CD4-positive, alpha-beta T cell (primary cell): ENCODE data around the gene AMBRA1. TPM values are rescaled to one million over a fixed set of nuclear protein-coding genes. Genes with fewer than 3 reads are reported as not detected.

Experiments used
- ATAC-seq: fragments of 200-7000 bp; cut with Tn5 transposase; one replicate; pipeline ENCODE4 v1.10.0; 2022; ENCODE audit warnings: mild to moderate bottlenecking; ENCODE audit not compliant: poor library complexity
- CTCF ChIA-PET: fragments of 350-600 bp; sonication (Branson Sonifier 250); formaldehyde crosslinking; loops from one replicate; lab custom pipeline; 2021; ENCODE audit warnings: antibody characterized with exemption, inconsistent platforms; lab: Charles Lee
- POLR2A ChIA-PET: fragments of 350-600 bp; sonication (Branson Sonifier 250); formaldehyde crosslinking; loops from one replicate; lab custom pipeline; 2021; ENCODE audit warnings: antibody characterized with exemption, inconsistent platforms; lab: Charles Lee
- DNase-seq, 14 experiments: peaks; one replicate each; pipeline ENCODE4 v3.0.0-alpha.2; 2013 to 2020; ENCODE audit warnings: mixed read lengths in 2 of 14
- H3K27ac ChIP-seq, 2 donors: one replicate each; pipeline versions ENCODE4 v1.5.1 to v1.7.0; 2013; ENCODE audit warnings: low read length in 2 of 2, low read depth in 1 of 2, mild to moderate bottlenecking in 1 of 2
- H3K27me3 ChIP-seq, 2 experiments: 1 replicate in 1 of 2; 2 replicates in 1 of 2; pipeline versions ENCODE4 v1.6.1 to v1.7.0; 2013; ENCODE audit warnings: low read length in 2 of 2, control low read depth in 1 of 2, mild to moderate bottlenecking in 1 of 2, moderate library complexity in 1 of 2; ENCODE audit not compliant: insufficient read depth in 2 of 2, control insufficient read depth in 1 of 2
- H3K36me3 ChIP-seq: one replicate; pipeline ENCODE4 v1.6.1; 2013; ENCODE audit warnings: low read length, control low read depth; ENCODE audit not compliant: insufficient read depth
- H3K4me1 ChIP-seq: one replicate; pipeline ENCODE4 v1.6.1; 2013; ENCODE audit warnings: low read length, control low read depth; ENCODE audit not compliant: insufficient read depth
- H3K4me3 ChIP-seq: one replicate; pipeline ENCODE4 v1.5.1; 2013; ENCODE audit warnings: mild to moderate bottlenecking, low read length, moderate library complexity
- H3K9me3 ChIP-seq, 2 experiments: 1 replicate in 1 of 2; 2 replicates in 1 of 2; pipeline versions ENCODE4 v1.6.1 to v1.7.0; 2013; ENCODE audit warnings: low read length in 2 of 2, mild to moderate bottlenecking in 2 of 2, control low read depth in 1 of 2, moderate library complexity in 1 of 2; ENCODE audit not compliant: control insufficient read depth in 1 of 2, insufficient read depth in 1 of 2
- H3K27ac Mint-ChIP-seq: one replicate; pipeline ENCODE4 v1.8.0; 2020; ENCODE audit warnings: mixed read lengths
- H3K27me3 Mint-ChIP-seq: one replicate; pipeline ENCODE4 v1.8.0; 2021; ENCODE audit warnings: mixed read lengths
- H3K36me3 Mint-ChIP-seq: one replicate; pipeline ENCODE4 v1.8.0; 2021; ENCODE audit warnings: low read depth, mixed read lengths
- H3K4me1 Mint-ChIP-seq: one replicate; pipeline ENCODE4 v1.8.0; 2021; ENCODE audit warnings: low read depth, mixed read lengths
- H3K4me3 Mint-ChIP-seq: one replicate; pipeline ENCODE4 v1.8.0; 2020; ENCODE audit warnings: mild to moderate bottlenecking, mixed read lengths
- H3K9me3 Mint-ChIP-seq: one replicate; pipeline ENCODE4 v1.8.0; 2020; ENCODE audit warnings: mixed read lengths
- CTCF ChIP-seq: fragments of 200-600 bp; IDR thresholded peaks from one replicate; pipeline ENCODE4 v1.8.0; 2022; ENCODE audit warnings: antibody characterized with exemption, mild to moderate bottlenecking
- intact Hi-C, 2 experiments: fragments of 100-400 bp; cut with DNase I in 1 of 2; cut with micrococcal nuclease in 1 of 2; formaldehyde crosslinking; loops; one replicate each; pipeline versions ENCODE4 v1.15.1 to v1.9.0; 2023 to 2025; cut with DNase I, micrococcal nuclease
- total RNA-seq, 174 experiments: library from RNA in 2 of 174; stranded (reverse) in 2 of 174; gene quantifications; one replicate each; pipeline ENCODE4 v1.2.3 and lab custom pipeline; 2021 to 2026

The AMBRA1 gene
- total RNA-seq, 2 experiments from 2014 or later, result 29.4 to 31.9 TPM

- intact Hi-C loops, result loop anchor here in 1 of 2 experiments (5.0 kb wide), 2 partner anchors 148 to 502 kb away; partner anchors contain the start of gene MAPK8IP1
- Mint-ChIP-seq H3K4me1 (peaks cover 34% of the 10 kb centered on the region), H3K27ac (no peak overlapping the region), H3K36me3 (no peaks in the 10 kb centered on the region), H3K4me3 (peak overlapping the region; percentile 45), H3K9me3 (no peaks in the 10 kb centered on the region), H3K27me3 (peaks cover 73% of the 10 kb centered on the region)
- Histone ChIP-seq H3K27me3 (peaks cover 56 to 65% of the 10 kb centered on the region in 2 experiments), H3K4me3 (peak overlapping the region; percentile 4), H3K27ac (no peak overlapping the region), H3K4me1 (peaks cover 47% of the 10 kb centered on the region), H3K36me3 (no peaks in the 10 kb centered on the region), H3K9me3 (peaks cover 0 to 39% of the 10 kb centered on the region in 2 experiments)
- TF ChIP-seq CTCF, result peak; percentile 66
- CTCF ChIA-PET, result interaction anchor here (0.9 to 2.1 kb wide), 4 partner anchors 38 to 50 kb away, joined by 3 to 7 read pairs (median 4); partner anchors contain the start of gene DGKZ
- DNase-seq (peak in 5 of 14 experiments; percentile 16 to 65 (median 50)), ATAC-seq (peak; percentile 30)
- POLR2A ChIA-PET, result no interaction called here
Observed at GRCh38 chr11:46389450-46390330, 204.1 kb downstream of the AMBRA1 start.

GRCh38 chr11:46388619-46389449 is 205.0 kb downstream of the AMBRA1 start:
- Mint-ChIP-seq H3K9me3 (no peaks in the 10 kb centered on the region), H3K27ac (no peak overlapping the region), H3K27me3 (peaks cover 74% of the 10 kb centered on the region), H3K4me1 (peaks cover 30% of the 10 kb centered on the region), H3K36me3 (no peaks in the 10 kb centered on the region), H3K4me3 (peak overlapping the region; percentile 54)
- ChIA-PET CTCF (interaction anchor here (0.9 to 2.1 kb wide), 4 partner anchors 38 to 49 kb away, joined by 3 to 7 read pairs (median 4); partner anchors contain the start of gene DGKZ), POLR2A (no interaction called here)
- Histone ChIP-seq H3K9me3 (peaks cover 0 to 46% of the 10 kb centered on the region in 2 experiments), H3K36me3 (no peaks in the 10 kb centered on the region), H3K4me3 (no peak overlapping the region), H3K27me3 (peaks cover 63 to 72% of the 10 kb centered on the region in 2 experiments), H3K4me1 (peaks cover 47% of the 10 kb centered on the region), H3K27ac (no peak overlapping the region)
- intact Hi-C loops, result no loop called here
- ATAC-seq, result no peak
- TF ChIP-seq CTCF, result no peak
- DNase-seq, result no peak

- intact Hi-C loops, result no loop called here
Observed at GRCh38 chr11:46387919-46388618, 205.8 kb downstream of the AMBRA1 start.

More at GRCh38 chr11:46387919-46388618, 205.8 kb downstream of the AMBRA1 start:
- ChIA-PET CTCF (interaction anchor here (2.1 kb wide), 1 partner anchor 41 kb away, joined by 7 read pairs; the partner anchor contains the start of gene DGKZ), POLR2A (interaction anchor here (0.6 kb wide), 1 partner anchor 528 kb away, joined by 3 read pairs; no protein-coding TSS in a partner anchor)
- no peak overlapping the region for H3K4me3 ChIP-seq
- Mint-ChIP-seq H3K36me3 (no peaks in the 10 kb centered on the region), H3K4me1 (peaks cover 28% of the 10 kb centered on the region), H3K27ac (no peak overlapping the region), H3K4me3 (peak overlapping the region; percentile 54), H3K27me3 (peaks cover 72% of the 10 kb centered on the region), H3K9me3 (no peaks in the 10 kb centered on the region)
- H3K27ac ChIP-seq, result no peak overlapping the region
- peaks cover 45% of the 10 kb centered on the region for H3K4me1 ChIP-seq
- peaks cover 66 to 71% of the 10 kb centered on the region in 2 experiments for H3K27me3 ChIP-seq
- peak in 1 of 14 experiments; percentile 33 for DNase-seq
- TF ChIP-seq CTCF, result no peak
- peaks cover 0 to 46% of the 10 kb centered on the region in 2 experiments for H3K9me3 ChIP-seq
- no peaks in the 10 kb centered on the region for H3K36me3 ChIP-seq
- ATAC-seq, result peak; percentile 7
